CD4-positive, alpha-beta T cell treated with Interleukin-17A for 1 hour (primary cell): ENCODE measurements around the gene RTP3.
"Not testable (repeated sequence)": the region's sequence is repeated elsewhere in the genome, so short reads cannot be mapped to it uniquely, and the experiment has no call there.

ENCODE experiments used
- DNase-seq: peaks from one replicate; pipeline ENCODE4 v3.0.0-alpha.2; 2020

The RTP3 gene

GRCh38 chr3:46492890-46493547 is 4.8 kb upstream of the RTP3 start:
- DNase-seq: no peak

- not testable (repeated sequence) for DNase-seq
Observed at GRCh38 chr3:46494491-46494890, 3.3 kb upstream of the RTP3 start.

DNA sequence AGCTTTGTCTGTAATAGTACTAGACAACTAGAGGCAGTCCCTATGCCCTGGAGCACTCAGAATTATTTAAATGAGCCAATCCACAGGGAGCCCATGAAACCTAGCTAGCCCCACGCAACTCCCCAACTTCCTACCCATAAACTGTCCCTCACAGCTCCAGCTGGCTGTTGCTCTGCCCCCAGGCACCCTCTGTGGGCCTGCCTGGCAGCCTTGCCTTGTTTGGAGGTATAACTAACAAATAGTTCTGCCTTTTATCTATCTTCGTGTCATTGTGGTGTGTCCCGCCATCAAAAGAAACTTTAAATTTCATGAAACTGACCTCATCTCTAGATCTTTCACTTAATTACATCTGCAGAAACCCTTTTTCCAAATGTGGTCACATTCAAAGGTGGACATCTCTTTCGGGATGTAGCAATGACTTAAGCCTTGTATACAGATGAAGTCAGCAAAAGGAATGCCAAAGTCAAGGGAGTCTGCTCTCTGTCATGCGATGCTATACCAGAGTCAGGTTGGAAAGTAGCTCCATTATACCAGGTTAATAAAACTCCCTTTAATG is 1.8 kb upstream of the RTP3 start:
- no peak for DNase-seq

GRCh38 chr3:46496746-46497555 is 825 bp upstream of the RTP3 start:
- DNase-seq: peak; percentile 52

DNA sequence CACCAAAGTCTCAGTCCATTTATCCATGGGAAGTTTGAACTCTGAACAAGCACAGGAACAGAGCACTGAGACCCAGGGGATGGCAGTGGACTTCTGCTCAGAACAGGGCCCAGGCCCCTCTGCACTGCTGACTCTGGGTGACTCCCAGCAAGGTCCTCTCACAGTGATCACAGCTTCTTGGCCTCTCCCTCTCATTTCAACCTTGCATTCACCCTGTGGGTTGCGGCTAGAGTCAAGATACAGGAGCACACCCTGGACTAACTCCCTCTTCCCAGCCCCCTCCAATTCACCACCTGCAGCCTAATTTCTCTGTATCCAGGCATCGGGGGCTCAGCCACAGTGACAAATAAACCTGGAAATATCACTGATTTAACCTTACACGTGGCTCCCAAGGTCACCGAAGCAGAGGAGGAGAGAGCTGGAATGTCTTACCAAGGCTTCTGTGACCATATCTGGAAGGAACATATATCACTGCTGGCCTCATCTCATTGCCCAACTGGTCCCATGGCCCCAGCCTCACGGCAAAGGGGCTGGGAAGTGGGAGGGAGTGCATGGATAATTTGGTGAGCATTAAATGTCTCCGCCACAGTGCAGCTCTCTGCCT is 1.2 kb downstream of the RTP3 start:
- no peak for DNase-seq

GRCh38 chr3:46500656-46501635 is 3.2 kb downstream of the RTP3 start:
- DNase-seq: no peak

DNA sequence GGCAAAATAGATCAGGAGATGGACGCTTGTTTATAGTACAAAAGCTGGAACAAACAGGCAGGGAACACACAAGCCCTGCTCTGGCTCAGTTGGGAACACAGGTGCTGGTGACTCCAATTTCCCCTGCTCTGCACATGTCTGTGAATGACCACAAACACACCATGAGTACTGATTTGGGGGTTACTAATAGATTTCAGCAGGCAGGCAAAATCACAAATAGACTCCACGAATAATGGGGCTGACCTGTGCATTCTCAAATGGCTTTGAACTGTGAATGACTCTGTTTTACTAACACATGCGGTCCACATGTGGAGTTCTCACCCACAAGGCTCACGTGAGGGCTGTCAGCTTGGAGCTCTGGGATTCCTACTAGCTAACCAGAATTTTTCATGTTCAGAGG is 3.9 kb downstream of the RTP3 start:
- DNase-seq: no peak

GRCh38 chr3:46503200-46503874 is 5.6 kb downstream of the RTP3 start:
- DNase-seq: no peak

GRCh38 chr3:46504789-46505188 is 7.0 kb downstream of the RTP3 start:
- DNase-seq: peak; percentile 5

DNA sequence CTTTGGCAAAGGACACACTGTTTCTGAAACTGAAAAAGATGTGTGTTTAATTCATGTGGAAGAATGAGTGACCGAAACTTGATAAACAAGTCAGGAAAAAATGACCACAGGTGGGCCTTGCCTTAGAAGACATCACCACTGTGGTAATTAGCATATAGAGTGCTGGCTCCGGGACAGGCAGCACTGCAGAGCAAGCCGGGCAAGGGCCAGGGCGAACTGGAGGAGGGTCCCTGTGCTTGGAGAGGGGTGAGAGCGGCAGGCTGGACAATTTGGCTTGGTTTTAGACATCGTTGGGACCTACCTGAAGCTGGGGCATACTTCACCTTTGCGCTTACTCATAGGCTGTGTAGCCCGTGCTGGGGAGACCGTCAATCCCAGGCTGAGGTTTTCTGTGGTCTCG is 8.2 kb downstream of the RTP3 start:
- DNase-seq: no peak

- DNase-seq: no peak
Observed at GRCh38 chr3:46506526-46506925, 8.8 kb downstream of the RTP3 start.

DNA sequence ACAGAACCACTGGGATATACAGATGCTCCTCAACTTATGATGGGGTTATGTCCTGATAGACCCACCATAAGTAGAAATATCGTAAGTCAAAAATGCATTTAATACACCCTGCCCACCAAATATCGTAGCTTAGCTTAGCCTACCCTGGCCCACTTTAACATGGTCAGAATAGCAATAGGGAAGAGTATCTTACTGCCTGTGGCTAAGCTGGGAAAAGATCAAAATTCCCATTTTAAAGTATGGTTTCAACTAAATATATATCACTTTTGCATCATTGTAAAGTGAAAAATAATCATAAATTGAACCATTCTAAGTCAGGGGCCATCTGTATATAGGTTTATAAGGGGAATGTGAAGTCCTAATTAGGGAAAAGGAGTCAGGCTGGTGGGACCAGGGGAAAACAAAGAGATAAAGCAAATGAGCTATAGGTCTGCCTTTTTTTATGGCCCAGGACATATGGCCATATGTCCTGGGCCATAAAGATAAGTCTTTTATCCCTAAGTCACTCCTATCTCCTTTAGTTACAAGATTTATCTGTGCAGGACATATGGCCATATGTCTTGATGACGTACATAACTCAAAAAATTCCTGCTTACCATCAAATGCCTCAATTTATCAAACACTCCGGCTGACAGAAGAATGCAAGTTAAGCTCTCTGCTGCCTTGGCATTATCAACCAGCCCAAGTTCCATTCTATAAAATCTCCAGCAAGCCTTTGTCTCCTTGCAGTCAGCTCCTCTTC is 11.2 kb downstream of the RTP3 start:
- no peak for DNase-seq

DNA sequence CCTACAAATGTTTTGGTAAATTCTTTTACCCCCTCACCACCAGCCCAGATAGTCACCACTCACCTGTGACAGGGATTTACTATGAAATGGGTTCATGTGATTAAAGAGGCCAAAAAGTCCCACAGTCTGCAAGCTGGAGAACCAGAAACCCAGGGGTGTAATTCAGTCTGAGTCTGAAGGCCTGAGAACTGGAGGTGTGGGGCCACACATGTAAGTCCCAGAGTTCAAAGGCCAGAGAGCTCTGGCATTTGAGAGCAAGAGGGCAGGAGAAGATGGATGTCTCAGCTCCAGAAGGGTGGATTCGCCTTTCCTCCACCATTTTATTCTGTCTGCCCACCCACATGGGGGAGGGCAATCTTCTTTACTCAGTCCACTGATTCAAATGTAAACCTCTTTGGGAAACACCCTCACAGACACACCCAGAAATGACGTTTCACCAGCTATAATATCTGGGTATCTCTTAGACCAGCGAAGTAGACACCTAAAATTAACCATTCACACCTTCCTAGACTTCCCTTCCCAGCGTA is 11.9 kb downstream of the RTP3 start:
- DNase-seq: no peak

- no peak for DNase-seq
Observed at GRCh38 chr3:46512191-46512749, 14.5 kb downstream of the RTP3 start.

GRCh38 chr3:46516521-46516920 is 18.7 kb downstream of the RTP3 start:
- no peak for DNase-seq

GRCh38 chr3:46517016-46517783 is 19.4 kb downstream of the RTP3 start:
- no peak for DNase-seq

GRCh38 chr3:46517784-46518181 is 20.0 kb downstream of the RTP3 start:
- DNase-seq: no peak

- no peak for DNase-seq
Observed at GRCh38 chr3:46519952-46520351, 22.2 kb downstream of the RTP3 start.

DNA sequence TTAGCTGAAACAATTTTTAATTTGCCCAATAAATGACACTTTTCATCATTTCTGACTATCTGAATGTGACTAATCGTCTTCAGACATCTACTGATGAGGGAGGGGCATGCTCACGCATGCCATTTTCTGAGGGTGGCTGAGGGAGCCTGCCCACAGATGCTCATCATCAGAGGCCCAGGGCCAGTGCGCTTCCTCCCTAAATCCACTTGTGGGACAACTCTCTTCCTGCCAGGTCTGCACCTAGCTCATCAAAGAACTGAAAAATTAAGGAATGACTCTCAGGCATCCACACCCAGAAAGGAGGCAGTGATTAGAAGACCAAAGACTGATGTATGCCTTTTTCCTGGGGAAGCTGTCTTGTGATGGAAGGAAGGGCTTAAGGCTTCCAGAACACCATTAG is 22.8 kb downstream of the RTP3 start:
- no peak for DNase-seq

- no peak for DNase-seq
Observed at GRCh38 chr3:46521096-46521495, 23.3 kb downstream of the RTP3 start.
